Muscle of arm (tissue), 12 donors: Measurements from ENCODE around the gene CALHM1. TPM values are rescaled to one million over a fixed set of nuclear protein-coding genes. Genes with fewer than 3 reads are reported as not detected.

ENCODE experiments used
- DNase-seq: peaks from one replicate; pipeline ENCODE4 v3.0.0-alpha.2; 2013
- polyA plus RNA-seq, 12 donors: library from polyadenylated mRNA; unstranded; fragments of 120-200 nt; gene quantifications; one replicate each; pipeline ENCODE4 v1.2.1, GENCODE V29; 2013; ENCODE audit not compliant: insufficient read length in 12 of 12

The CALHM1 gene
- polyA plus RNA-seq, 12 donors: 0.17 TPM; not detected in 11

GRCh38 chr10:103455235-103455634, 3.5 kb downstream of the CALHM1 start:
- DNase-seq: no peak

- DNase-seq: no peak
These were observed 4.7 kb downstream of the CALHM1 start for GRCh38 chr10:103454026-103454425.

- DNase-seq: no peak
These were observed 6.0 kb downstream of the CALHM1 start for GRCh38 chr10:103452506-103453230.

- peak; percentile 77 for DNase-seq
These were observed 6.7 kb downstream of the CALHM1 start, which contains the start of gene CALHM2 for GRCh38 chr10:103451831-103452505. Gene CALHM2, minus strand, starts transcription at chr10:103452370. Its CDS starts 2,429 bp downstream, at chr10:103449941.

- peak; percentile 38 for DNase-seq
These were observed 7.4 kb downstream of the CALHM1 start for GRCh38 chr10:103451091-103451813.

GRCh38 chr10:103450201-103450695, 8.5 kb downstream of the CALHM1 start:
- no peak for DNase-seq

GRCh38 chr10:103449208-103450144, 9.2 kb downstream of the CALHM1 start:
- no peak for DNase-seq

GRCh38 chr10:103448746-103449145, 10.0 kb downstream of the CALHM1 start:
- DNase-seq: no peak

GRCh38 chr10:103447187-103447586, 11.5 kb downstream of the CALHM1 start:
- no peak for DNase-seq

GRCh38 chr10:103445767-103446567, 12.7 kb downstream of the CALHM1 start:
- no peak for DNase-seq

GRCh38 chr10:103445366-103445765, 13.3 kb downstream of the CALHM1 start:
- DNase-seq: no peak

GRCh38 chr10:103444478-103444877, 14.2 kb downstream of the CALHM1 start:
- DNase-seq: no peak

GRCh38 chr10:103443475-103444185, 15.1 kb downstream of the CALHM1 start:
- DNase-seq: no peak

GRCh38 chr10:103442031-103442461, 16.7 kb downstream of the CALHM1 start:
- DNase-seq: peak; percentile 25

GRCh38 chr10:103441611-103442010, 17.1 kb downstream of the CALHM1 start:
- no peak for DNase-seq

- no peak for DNase-seq
These were observed 17.5 kb downstream of the CALHM1 start for GRCh38 chr10:103441206-103441605.

GRCh38 chr10:103440416-103440815, 18.3 kb downstream of the CALHM1 start:
- no peak for DNase-seq

- no peak for DNase-seq
These were observed 18.9 kb downstream of the CALHM1 start for GRCh38 chr10:103439776-103440175.

- no peak for DNase-seq
These were observed 24.8 kb downstream of the CALHM1 start for GRCh38 chr10:103433858-103434257.

GRCh38 chr10:103431902-103432301, 26.8 kb downstream of the CALHM1 start:
- no peak for DNase-seq
